ENCODE measurements around the gene HSDL2. TPM values are rescaled to one million over a fixed set of nuclear protein-coding genes. Genes with fewer than 3 reads are reported as not detected.

Gene HSDL2
- total RNA-seq, 4 donors from 2014 or later = 43.0 to 66.5 (median 60.9) TPM

DNA sequence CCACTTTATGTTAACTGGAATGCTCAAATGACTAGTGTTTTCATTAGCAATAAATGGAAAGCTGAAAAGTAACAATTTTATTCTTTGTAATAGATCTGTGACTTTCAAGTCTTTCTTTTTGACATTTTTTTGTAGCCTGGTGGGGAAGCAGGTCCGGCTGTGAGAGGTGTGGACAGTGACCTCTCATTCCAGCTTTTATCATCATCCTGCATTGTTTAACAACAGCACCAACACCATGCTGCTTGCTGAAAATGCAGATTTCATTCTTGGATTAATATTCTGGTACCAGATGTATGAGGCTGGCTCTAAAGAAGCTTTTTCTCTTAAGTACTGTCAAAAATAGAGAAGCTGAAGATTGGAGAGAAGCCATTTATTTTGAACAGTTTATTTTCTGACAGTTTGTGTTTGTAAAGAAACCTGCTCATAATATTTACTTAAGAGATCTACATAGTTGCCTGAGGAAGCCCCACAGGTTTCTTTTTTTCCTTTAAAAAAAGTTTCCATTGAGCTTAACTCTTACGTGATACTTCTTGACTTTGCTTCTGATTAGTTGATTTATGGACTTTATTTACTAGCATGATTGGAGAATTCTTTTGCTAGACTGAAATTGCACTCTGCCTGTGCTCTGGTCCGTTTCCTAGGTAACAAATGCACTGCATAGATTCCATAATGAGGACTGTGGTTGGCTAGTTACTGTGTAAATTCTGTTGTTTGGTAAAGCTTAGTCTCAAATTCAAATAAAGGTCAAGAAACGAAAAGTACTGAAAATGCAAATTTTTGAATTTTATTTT, 110.2 kb downstream of the HSDL2 start:
- 80 to 85% methylated on average over 3 to 4 of the region's 4 CpGs for WGBS, 2 donors (ENCODE audit: low coverage in 1 of 2)
- Histone ChIP-seq H3K9me3 (peaks cover 0 to 23% (median 0%) of the 10 kb centered on the region in 3 donors), H3K4me3 (no peak overlapping the region), H3K36me3 (peaks cover 0 to 16% of the 10 kb centered on the region in 2 donors), H3K4me1 (peaks cover 0 to 25% (median 0%) of the 10 kb centered on the region in 3 donors), H3K27ac (no peak overlapping the region), H3K27me3 (no peaks in the 10 kb centered on the region)
- TF ChIP-seq POLR2AphosphoS5 (IDR thresholded peaks at IDR 0.05) (no peak), POLR2A (IDR thresholded peaks at IDR 0.05) (no peak), EP300 (IDR thresholded peaks at IDR 0.05) (no peak)
- TF ChIP-seq, protein P1, sequence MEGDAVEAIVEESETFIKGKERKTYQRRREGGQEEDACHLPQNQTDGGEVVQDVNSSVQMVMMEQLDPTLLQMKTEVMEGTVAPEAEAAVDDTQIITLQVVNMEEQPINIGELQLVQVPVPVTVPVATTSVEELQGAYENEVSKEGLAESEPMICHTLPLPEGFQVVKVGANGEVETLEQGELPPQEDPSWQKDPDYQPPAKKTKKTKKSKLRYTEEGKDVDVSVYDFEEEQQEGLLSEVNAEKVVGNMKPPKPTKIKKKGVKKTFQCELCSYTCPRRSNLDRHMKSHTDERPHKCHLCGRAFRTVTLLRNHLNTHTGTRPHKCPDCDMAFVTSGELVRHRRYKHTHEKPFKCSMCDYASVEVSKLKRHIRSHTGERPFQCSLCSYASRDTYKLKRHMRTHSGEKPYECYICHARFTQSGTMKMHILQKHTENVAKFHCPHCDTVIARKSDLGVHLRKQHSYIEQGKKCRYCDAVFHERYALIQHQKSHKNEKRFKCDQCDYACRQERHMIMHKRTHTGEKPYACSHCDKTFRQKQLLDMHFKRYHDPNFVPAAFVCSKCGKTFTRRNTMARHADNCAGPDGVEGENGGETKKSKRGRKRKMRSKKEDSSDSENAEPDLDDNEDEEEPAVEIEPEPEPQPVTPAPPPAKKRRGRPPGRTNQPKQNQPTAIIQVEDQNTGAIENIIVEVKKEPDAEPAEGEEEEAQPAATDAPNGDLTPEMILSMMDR (IDR thresholded peaks at IDR 0.05) = no peak
- ATAC-seq = no peak

DNA sequence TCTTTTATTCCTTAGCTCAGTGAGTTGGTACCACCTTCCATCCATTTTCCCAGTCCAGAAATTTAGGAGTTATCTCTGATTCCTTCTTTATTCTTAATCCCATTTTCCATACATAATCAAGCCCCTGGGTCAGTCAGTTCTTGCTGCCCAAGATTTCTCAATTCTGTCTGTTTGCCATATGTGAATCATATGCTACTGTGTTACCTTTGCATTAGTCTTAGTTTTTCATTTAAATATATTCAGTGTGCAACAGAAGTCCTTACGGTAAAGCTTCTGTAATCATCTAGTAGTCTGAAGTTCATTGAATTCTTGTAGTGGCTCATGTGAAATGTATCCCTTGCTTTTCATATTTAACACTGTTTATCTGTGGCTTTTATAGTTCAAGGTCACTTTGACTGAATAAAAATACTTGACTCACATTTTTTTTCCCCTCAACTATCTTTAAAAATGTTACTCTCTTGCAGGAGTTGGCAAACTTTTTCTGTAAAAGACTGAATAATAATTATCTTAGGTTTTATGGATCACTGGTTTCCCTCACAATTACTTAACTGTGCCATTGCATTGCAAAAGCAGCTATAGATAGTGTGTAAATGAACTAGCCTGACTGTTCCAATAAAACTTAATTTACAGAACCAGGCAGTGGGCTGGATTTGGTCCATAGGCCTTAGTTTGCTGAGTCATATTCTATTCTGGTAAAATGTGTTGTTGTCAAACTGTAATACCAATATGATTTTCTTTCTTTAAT, 113.7 kb downstream of the HSDL2 start:
- peaks cover 0 to 16% of the 10 kb centered on the region in 2 donors for H3K36me3 ChIP-seq
- TF ChIP-seq POLR2A (IDR thresholded peaks at IDR 0.05) = no peak
- TF ChIP-seq POLR2AphosphoS5 (IDR thresholded peaks at IDR 0.05) = no peak
- TF ChIP-seq EP300 (IDR thresholded peaks at IDR 0.05) = no peak
- TF ChIP-seq, protein P1 (IDR thresholded peaks at IDR 0.05) = no peak

GRCh38 chr9:112494153-112494552, 114.2 kb downstream of the HSDL2 start:
- ATAC-seq = no peak
- Histone ChIP-seq H3K9me3 (peaks cover 0 to 23% (median 0%) of the 10 kb centered on the region in 3 donors), H3K27me3 (no peaks in the 10 kb centered on the region), H3K36me3 (peaks cover 0 to 16% of the 10 kb centered on the region in 2 donors), H3K27ac (no peak overlapping the region), H3K4me1 (no peaks in the 10 kb centered on the region), H3K4me3 (no peak overlapping the region)
- WGBS, 2 donors (ENCODE audit: low coverage in 1 of 2) = 100% methylated on average over 1 of the region's 1 CpG; no CpG with 5 or more reads in 1 of the 2 donors
- TF ChIP-seq, protein P1 (IDR thresholded peaks at IDR 0.05) = no peak
- TF ChIP-seq EP300 (IDR thresholded peaks at IDR 0.05) (no peak), POLR2AphosphoS5 (IDR thresholded peaks at IDR 0.05) (no peak), POLR2A (IDR thresholded peaks at IDR 0.05) (no peak)

More for the DNA sequence above, 113.7 kb downstream of the HSDL2 start:
- no peaks in the 10 kb centered on the region for H3K27me3 ChIP-seq
- H3K4me1 ChIP-seq = no peaks in the 10 kb centered on the region
- peaks cover 0 to 23% (median 0%) of the 10 kb centered on the region in 3 donors for H3K9me3 ChIP-seq
- H3K4me3 ChIP-seq = no peak overlapping the region
- WGBS, 2 donors (ENCODE audit: low coverage in 1 of 2) = 100% methylated on average over 1 of the region's 1 CpG
- H3K27ac ChIP-seq = no peak overlapping the region
- no peak for ATAC-seq

DNA sequence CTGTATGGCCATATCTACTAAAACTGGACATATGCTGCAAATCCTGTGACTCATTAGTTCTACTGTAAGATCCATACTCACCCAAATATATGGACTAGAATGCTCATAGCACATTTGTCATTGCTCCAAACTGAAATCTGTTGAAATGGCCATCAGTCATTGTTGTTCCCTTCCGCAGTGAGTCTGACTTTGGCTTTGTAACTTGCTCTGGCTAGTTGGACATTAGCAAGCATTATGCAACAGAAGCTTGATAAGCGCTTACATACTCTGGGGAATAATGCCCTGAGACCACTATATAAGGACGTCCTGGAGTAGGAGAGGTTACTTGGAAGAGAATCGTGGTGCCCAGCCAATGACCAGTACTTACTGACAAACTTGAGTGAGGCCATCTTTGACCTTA, 115.7 kb downstream of the HSDL2 start:
- H3K27ac ChIP-seq = no peak overlapping the region
- H3K9me3 ChIP-seq = peaks cover 0 to 23% (median 0%) of the 10 kb centered on the region in 3 donors
- H3K27me3 ChIP-seq = no peaks in the 10 kb centered on the region
- WGBS, 2 donors (ENCODE audit: low coverage in 1 of 2) = 65 to 94% methylated on average over 4 of the region's 4 CpGs
- H3K4me3 ChIP-seq = no peak overlapping the region
- ATAC-seq = no peak
- H3K36me3 ChIP-seq = peaks cover 0 to 16% of the 10 kb centered on the region in 2 donors
- no peaks in the 10 kb centered on the region for H3K4me1 ChIP-seq
- TF ChIP-seq, protein P1 (IDR thresholded peaks at IDR 0.05) = no peak
- TF ChIP-seq POLR2AphosphoS5 (IDR thresholded peaks at IDR 0.05) (no peak), EP300 (IDR thresholded peaks at IDR 0.05) (no peak), POLR2A (IDR thresholded peaks at IDR 0.05) (no peak)

All from gastroesophageal sphincter (tissue), 4 donors.